DMS 273 treated with DMSO at 0.1 percent for 48 hours (cell line): ENCODE measurements around the gene LYSMD1.

ENCODE experiments used
- DNase-seq: peaks from one replicate; lab custom pipeline; 2025; lab: John Stamatoyannopoulos, UW

Gene LYSMD1

GRCh38 chr1:151175863-151176262 is 10.2 kb upstream of the LYSMD1 start, which contains the start of gene TMOD4:
Gene TMOD4, minus strand, starts transcription at chr1:151175981. Its CDS starts 1,106 bp downstream, at chr1:151174875.
- peak; percentile 96 for DNase-seq

- DNase-seq = no peak
Measured at GRCh38 chr1:151175041-151175741, 9.5 kb upstream of the LYSMD1 start.

GRCh38 chr1:151171190-151171589 is 5.5 kb upstream of the LYSMD1 start:
- no peak for DNase-seq

- no peak for DNase-seq
Measured at GRCh38 chr1:151167116-151167515, 1.4 kb upstream of the LYSMD1 start.

- no peak for DNase-seq
Measured at GRCh38 chr1:151166505-151166956, 829 bp upstream of the LYSMD1 start.

GRCh38 chr1:151165281-151165737 is 393 bp downstream of the LYSMD1 start:
- DNase-seq = peak; percentile 100

- DNase-seq = no peak
Measured at GRCh38 chr1:151164732-151165280, 896 bp downstream of the LYSMD1 start.

- no peak for DNase-seq
Measured at GRCh38 chr1:151159373-151159772, 6.3 kb downstream of the LYSMD1 start.

- no peak for DNase-seq
Measured at GRCh38 chr1:151158751-151159251, 6.9 kb downstream of the LYSMD1 start.

GRCh38 chr1:151158326-151158725 is 7.4 kb downstream of the LYSMD1 start:
- no peak for DNase-seq

- no peak for DNase-seq
Measured at GRCh38 chr1:151157067-151157531, 8.6 kb downstream of the LYSMD1 start.

- no peak for DNase-seq
Measured at GRCh38 chr1:151156515-151156819, 9.2 kb downstream of the LYSMD1 start, which contains the start of gene TNFAIP8L2. Gene TNFAIP8L2, plus strand, starts transcription at chr1:151156649. Its CDS starts 2,049 bp downstream, at chr1:151158698.

GRCh38 chr1:151147665-151148064 is 18.0 kb downstream of the LYSMD1 start:
- no peak for DNase-seq

GRCh38 chr1:151147132-151147503 is 18.6 kb downstream of the LYSMD1 start:
- no peak for DNase-seq

GRCh38 chr1:151146412-151147131 is 19.1 kb downstream of the LYSMD1 start, which contains the start of gene SEMA6C:
Gene SEMA6C, minus strand, starts transcription at chr1:151146631. Its CDS starts 4,010 bp downstream, at chr1:151142621.
- DNase-seq = peak; percentile 100

GRCh38 chr1:151146072-151146411 is 19.7 kb downstream of the LYSMD1 start:
- DNase-seq = no peak

- DNase-seq = no peak
Measured at GRCh38 chr1:151145304-151146071, 20.2 kb downstream of the LYSMD1 start.

- DNase-seq = no peak
Measured at GRCh38 chr1:151144474-151145303, 21.0 kb downstream of the LYSMD1 start.

GRCh38 chr1:151143986-151144385 is 21.7 kb downstream of the LYSMD1 start:
- no peak for DNase-seq

GRCh38 chr1:151143057-151143435 is 22.7 kb downstream of the LYSMD1 start:
- no peak for DNase-seq
